RWPE1 (cell line): Measurements from ENCODE around the gene PM20D1.

Experiments
- CTCF ChIA-PET: fragments of 350-600 bp; sonication (Branson Sonifier 250); formaldehyde crosslinking; extraction: SDS; loops from one replicate; lab custom pipeline; 2021; lab: Yijun Ruan, JAX
- POLR2A ChIA-PET: fragments of 400-600 bp; formaldehyde crosslinking; extraction: SDS; loops from one replicate; lab custom pipeline; 2020; ENCODE audit warnings: antibody characterized with exemption; ENCODE audit not compliant: low non-redundant PET; lab: Yijun Ruan, JAX
- DNase-seq: peaks from one replicate; pipeline ENCODE4 v3.0.0; 2012; ENCODE audit warnings: low spot score
- H3K27ac ChIP-seq: fragments of 450-650 bp; 2 replicates; pipeline ENCODE4 v1.5.1; 2017
- TF ChIP-seq, protein P1 (sequence below): fragments of 450-650 bp; conservative IDR thresholded peaks from 2 replicates; pipeline ENCODE4 v1.5.1; 2017; ENCODE audit warnings: low read depth, mild to moderate bottlenecking

The PM20D1 gene

DNA sequence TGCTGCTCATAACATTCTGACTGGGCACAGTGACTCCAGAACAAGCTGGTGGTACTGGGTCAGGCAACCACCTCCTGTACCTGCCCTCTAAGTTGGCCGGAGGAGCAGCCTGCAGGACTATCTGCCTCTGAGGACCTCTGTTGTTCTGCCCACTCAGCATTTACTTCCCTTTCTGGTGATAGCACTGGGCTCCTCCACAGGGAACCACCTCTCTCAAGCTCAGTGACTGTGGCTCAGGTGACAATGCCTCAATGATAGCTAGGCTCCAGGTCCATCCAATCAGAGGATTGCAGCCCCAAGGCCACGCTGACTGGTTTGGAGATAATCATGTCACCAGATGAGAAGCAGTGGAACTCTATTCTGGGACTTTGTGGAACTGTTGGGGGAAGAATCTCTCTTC, 52.8 kb downstream of the PM20D1 start:
- no peak for DNase-seq
- TF ChIP-seq, protein P1, sequence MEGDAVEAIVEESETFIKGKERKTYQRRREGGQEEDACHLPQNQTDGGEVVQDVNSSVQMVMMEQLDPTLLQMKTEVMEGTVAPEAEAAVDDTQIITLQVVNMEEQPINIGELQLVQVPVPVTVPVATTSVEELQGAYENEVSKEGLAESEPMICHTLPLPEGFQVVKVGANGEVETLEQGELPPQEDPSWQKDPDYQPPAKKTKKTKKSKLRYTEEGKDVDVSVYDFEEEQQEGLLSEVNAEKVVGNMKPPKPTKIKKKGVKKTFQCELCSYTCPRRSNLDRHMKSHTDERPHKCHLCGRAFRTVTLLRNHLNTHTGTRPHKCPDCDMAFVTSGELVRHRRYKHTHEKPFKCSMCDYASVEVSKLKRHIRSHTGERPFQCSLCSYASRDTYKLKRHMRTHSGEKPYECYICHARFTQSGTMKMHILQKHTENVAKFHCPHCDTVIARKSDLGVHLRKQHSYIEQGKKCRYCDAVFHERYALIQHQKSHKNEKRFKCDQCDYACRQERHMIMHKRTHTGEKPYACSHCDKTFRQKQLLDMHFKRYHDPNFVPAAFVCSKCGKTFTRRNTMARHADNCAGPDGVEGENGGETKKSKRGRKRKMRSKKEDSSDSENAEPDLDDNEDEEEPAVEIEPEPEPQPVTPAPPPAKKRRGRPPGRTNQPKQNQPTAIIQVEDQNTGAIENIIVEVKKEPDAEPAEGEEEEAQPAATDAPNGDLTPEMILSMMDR, result no peak
- no peak overlapping the region for H3K27ac ChIP-seq
- ChIA-PET CTCF (interaction anchor here (1.4 to 1.5 kb wide), 2 partner anchors 122 to 180 kb away, joined by 6 to 10 read pairs; no protein-coding TSS in a partner anchor), POLR2A (no interaction called here)

DNA sequence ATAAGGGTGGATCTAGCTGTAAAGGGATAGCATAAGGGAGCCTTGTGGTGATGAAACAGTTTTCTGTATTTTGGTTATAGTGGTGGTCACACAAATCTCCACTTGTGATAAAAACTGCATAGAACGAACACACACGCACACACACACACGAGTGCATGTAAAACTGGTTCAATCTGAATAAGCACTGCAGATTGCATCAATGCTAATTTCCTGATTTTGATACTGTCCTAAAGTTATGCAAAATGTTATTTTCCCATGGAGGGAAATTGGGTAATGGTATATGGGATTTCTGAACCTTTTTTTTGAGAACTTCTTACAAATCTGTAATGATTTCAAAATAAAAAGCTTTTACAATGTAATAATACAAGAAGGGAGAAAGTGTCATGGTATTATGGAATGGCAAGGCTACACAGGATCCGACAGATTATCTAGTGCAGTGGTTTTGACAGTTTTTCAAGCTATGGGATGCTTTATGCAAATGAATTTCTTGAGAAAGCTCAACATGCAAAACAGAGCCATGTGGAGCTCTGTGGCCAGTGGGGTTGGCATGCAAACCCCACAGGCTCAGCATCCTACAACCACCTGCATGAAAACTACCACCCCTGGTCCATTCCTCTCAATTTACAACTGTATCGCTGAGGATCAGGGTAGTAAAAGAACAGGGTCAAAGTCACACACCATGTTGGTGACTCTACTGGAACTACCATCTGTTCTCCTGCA, 55.8 kb downstream of the PM20D1 start:
- CTCF ChIA-PET, result interaction anchor here (0.6 to 7.3 kb wide), 3 partner anchors 11 to 183 kb away, joined by 3 to 107 read pairs (median 6); no protein-coding TSS in a partner anchor
- TF ChIP-seq, protein P1, result no peak

DNA sequence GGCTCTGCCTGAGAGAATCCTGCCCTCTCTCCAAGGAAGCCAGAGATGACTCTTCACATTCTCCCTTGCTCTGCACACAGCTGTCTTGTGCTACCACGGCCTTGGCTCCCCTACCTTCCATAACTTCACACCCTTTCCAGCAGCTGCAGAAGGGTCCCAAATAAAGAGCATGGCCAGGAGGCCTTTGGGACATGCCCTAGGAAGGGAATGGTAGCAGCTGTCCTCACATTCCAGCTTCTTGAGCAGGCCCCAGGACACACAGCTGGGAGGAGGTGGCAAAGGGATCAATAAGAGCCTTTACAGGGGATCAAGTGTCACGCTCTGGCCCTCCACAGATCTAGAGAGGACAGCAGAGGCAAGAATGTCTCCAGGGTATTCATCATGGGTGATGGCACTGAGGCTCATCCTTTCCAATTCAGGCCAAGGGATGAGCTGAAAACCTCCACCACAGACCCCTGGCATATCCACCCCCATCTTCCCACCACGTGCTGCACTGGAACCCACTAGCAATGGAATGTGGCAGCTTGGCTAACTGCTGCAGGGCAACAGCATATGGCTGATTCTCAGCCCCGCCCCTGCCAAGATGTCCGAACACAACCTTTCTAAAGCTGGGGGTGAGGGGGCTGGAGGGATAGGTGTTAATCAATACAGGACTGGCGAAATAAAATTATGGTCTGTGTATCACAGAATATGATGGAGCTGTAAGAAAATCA, 56.8 kb downstream of the PM20D1 start:
- DNase-seq, result no peak
- H3K27ac ChIP-seq, result no peak overlapping the region
- TF ChIP-seq, protein P1, result no peak
- ChIA-PET CTCF (interaction anchor here (1.5 to 7.3 kb wide), 6 partner anchors 18 to 313 kb away, joined by 6 to 107 read pairs (median 18); no protein-coding TSS in a partner anchor), POLR2A (no interaction called here)

More for the DNA sequence above, 55.8 kb downstream of the PM20D1 start:
- no peak overlapping the region for H3K27ac ChIP-seq
- POLR2A ChIA-PET, result no interaction called here
- no peak for DNase-seq

DNA sequence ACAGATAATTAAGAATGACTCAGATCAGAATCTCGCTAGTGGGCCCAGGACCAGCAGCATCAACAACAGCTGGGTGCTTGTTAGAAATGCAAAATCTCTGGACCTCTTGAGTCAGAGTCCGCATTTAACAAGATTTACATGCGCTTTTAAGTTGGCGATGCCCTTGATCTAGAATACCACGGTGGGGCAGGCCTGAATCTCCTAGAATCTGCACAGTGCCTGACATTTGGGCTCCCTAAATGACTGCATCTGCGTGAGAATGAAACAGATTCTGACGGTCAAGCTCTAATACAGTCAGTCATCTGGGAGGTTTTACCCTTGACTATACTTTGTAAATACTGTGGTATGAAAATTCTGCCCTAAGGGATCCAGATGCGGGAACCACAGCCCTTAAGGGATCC, 57.5 kb downstream of the PM20D1 start:
- ChIA-PET POLR2A (no interaction called here), CTCF (interaction anchor here (0.6 to 7.3 kb wide), 32 partner anchors 9 to 1139 kb away, joined by 3 to 107 read pairs (median 6); partner anchors contain the start of genes NUCKS1 and SLC26A9)
- no peak overlapping the region for H3K27ac ChIP-seq
- no peak for DNase-seq
- TF ChIP-seq, protein P1, result no peak

DNA sequence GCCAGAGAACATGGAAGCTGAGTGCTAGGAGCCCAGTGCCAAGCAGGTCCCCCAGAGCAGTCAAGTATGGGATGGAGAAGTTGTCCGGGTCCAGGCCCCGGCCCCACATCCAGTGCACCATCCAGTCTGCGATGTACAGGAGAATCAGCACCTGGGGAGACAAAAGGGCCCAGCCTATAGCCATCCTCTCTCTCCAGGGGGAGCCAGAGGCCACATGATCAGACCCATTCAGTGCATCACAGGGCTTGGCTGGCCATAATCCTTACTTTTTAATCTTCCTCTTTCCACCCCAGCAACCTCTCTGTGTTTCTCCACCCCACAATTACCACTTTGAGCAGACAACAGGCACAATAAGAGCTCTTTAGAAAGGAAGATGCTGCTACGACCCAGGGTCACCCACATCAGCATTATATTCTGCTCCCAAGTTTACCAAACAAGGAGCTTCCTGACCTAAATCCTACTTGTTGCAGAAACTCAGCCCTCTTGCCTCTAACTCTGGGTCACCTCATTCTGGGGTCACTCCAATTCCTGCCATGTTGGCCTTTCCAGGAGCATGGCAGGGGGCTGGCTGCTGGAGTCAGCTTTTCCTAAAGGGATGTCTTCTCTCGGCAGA, 58.3 kb downstream of the PM20D1 start:
- ChIA-PET POLR2A (no interaction called here), CTCF (interaction anchor here (0.5 to 7.3 kb wide), 49 partner anchors 8 to 1955 kb away, joined by 3 to 107 read pairs (median 5); partner anchors contain the start of genes NUCKS1 and SLC26A9)
- TF ChIP-seq, protein P1, result peak; percentile 75
- peak; percentile 88 for DNase-seq
- no peak overlapping the region for H3K27ac ChIP-seq

DNA sequence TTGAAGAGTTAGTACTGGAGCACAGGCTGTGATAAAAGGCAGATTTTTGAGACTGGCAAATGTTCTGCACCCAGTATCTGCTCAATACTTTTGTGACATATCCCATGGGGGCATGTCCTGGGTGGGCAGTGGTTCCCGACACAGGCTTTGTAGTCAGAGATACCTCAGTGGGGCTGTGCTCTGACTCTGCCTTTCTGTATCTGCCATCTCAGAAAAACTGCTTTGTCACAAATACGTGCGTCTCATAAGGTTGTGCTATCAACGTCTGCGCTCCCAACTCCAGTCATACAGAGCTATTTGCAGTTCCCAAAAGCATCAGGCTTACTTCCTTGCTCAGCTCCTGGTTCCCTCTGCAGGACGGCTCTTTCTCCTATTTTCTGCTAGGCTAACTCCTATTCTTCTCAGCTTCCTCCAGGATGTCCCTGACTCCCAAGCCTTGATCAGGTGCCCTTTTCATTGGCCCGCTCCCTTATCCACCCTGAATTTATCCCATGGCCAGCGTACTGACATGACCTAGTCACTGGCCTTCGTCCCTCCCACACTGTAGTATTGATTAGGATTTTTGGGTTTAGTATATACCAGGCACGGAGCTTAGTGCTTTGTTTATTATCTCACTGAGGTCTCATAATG, 62.5 kb downstream of the PM20D1 start:
- TF ChIP-seq, protein P1, result no peak
- CTCF ChIA-PET, result interaction anchor here (0.6 to 0.9 kb wide), 3 partner anchors 14 to 62 kb away, joined by 3 to 5 read pairs (median 3); no protein-coding TSS in a partner anchor
- POLR2A ChIA-PET, result no interaction called here
- DNase-seq, result no peak
- no peak overlapping the region for H3K27ac ChIP-seq
